ENCODE measurements around the gene COL5A1.

DNA sequence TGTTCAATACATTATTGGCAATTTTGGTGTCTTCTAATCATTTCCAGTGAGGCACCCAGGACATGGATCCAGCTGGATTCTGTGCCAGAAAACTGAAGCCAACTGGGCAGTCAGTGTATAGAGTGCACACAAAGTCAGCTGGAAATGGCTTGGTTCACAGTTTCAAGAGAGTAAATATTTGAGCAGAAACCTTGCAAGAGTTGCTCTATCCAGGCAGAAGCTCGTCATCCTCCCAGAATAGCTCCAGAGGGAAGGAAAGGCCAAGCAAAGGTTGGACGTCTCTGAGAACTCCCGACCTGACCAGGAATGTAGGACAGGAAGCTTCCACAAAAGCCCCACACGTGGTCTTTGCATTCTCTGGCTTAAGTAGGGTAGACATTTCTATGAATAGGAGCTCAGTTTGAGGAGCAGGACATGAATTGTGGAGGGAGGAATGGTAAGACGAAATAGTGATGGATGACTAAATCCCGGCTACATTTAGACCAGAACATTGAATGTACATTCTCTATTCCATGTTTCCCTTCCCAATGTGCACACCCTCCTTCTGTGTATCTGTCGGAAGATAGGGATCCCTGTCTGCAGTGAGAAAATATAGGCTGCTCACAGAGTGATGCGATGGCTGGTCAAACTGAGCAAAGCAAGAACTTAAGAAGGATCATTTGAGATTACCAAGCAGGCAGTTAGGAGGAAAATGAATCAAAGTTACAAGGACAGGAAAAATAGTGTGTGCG lies 166.3 kb downstream of the COL5A1 start:
- TF ChIP-seq, protein P1, sequence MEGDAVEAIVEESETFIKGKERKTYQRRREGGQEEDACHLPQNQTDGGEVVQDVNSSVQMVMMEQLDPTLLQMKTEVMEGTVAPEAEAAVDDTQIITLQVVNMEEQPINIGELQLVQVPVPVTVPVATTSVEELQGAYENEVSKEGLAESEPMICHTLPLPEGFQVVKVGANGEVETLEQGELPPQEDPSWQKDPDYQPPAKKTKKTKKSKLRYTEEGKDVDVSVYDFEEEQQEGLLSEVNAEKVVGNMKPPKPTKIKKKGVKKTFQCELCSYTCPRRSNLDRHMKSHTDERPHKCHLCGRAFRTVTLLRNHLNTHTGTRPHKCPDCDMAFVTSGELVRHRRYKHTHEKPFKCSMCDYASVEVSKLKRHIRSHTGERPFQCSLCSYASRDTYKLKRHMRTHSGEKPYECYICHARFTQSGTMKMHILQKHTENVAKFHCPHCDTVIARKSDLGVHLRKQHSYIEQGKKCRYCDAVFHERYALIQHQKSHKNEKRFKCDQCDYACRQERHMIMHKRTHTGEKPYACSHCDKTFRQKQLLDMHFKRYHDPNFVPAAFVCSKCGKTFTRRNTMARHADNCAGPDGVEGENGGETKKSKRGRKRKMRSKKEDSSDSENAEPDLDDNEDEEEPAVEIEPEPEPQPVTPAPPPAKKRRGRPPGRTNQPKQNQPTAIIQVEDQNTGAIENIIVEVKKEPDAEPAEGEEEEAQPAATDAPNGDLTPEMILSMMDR (IDR thresholded peaks at IDR 0.05; ENCODE audit: borderline replicate concordance, extremely low read depth, low read length, poor library complexity, severe bottlenecking), result no peak
- TF ChIP-seq EZH2 (IDR thresholded peaks at IDR 0.05; ENCODE audit: borderline replicate concordance, low read depth, low read length, severe bottlenecking), result no peak

All from DND-41 (cell line).